Subcutaneous adipose tissue (tissue), 4 donors: Measurements from ENCODE around the gene STEAP2. TPM values are rescaled to one million over a fixed set of nuclear protein-coding genes. Genes with fewer than 3 reads are reported as not detected.

Experiments used
- total RNA-seq, 4 donors: library from RNA; depleted of rRNA; stranded (reverse); fragments of >200 nt; gene quantifications; one replicate each; pipeline ENCODE4 v1.1.0, GENCODE V29; 2016
- TF ChIP-seq, protein P1 (sequence below): fragments of 450-650 bp; IDR thresholded peaks from one replicate; pipeline ENCODE4 v1.5.1; 2016; ENCODE audit warnings: low read depth, mild to moderate bottlenecking, control low read depth, antibody characterized with exemption, moderate library complexity

Gene STEAP2
- total RNA-seq, 4 donors from 2014 or later, result 10.5 to 21.2 (median 17.1) TPM

- TF ChIP-seq, protein P1, sequence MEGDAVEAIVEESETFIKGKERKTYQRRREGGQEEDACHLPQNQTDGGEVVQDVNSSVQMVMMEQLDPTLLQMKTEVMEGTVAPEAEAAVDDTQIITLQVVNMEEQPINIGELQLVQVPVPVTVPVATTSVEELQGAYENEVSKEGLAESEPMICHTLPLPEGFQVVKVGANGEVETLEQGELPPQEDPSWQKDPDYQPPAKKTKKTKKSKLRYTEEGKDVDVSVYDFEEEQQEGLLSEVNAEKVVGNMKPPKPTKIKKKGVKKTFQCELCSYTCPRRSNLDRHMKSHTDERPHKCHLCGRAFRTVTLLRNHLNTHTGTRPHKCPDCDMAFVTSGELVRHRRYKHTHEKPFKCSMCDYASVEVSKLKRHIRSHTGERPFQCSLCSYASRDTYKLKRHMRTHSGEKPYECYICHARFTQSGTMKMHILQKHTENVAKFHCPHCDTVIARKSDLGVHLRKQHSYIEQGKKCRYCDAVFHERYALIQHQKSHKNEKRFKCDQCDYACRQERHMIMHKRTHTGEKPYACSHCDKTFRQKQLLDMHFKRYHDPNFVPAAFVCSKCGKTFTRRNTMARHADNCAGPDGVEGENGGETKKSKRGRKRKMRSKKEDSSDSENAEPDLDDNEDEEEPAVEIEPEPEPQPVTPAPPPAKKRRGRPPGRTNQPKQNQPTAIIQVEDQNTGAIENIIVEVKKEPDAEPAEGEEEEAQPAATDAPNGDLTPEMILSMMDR, result no peak
Measured at GRCh38 chr7:90194911-90195809, 16.4 kb upstream of the STEAP2 start.

GRCh38 chr7:90201500-90202195 lies 9.9 kb upstream of the STEAP2 start:
- TF ChIP-seq, protein P1, result no peak

- TF ChIP-seq, protein P1, result no peak
Measured at GRCh38 chr7:90207956-90208355, 3.6 kb upstream of the STEAP2 start.

DNA sequence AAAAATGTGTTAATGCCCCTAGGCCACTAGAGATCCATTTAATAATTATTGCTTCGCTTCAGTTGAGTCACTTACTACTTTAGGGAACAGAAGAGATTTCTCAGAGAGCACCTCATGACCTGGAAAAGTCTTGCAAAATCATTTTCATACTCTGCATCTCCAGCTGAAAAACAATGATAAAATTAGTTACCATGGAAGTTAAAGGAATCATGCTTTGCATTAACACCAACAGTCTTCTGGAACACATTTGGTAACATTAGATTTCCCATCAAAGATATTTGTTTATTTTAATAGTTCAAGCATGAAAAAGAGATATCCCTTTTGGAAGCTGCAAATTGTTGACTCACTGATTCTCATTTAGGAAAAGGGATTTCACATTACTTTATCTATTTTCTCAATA lies 1.8 kb upstream of the STEAP2 start:
- TF ChIP-seq, protein P1, result no peak

DNA sequence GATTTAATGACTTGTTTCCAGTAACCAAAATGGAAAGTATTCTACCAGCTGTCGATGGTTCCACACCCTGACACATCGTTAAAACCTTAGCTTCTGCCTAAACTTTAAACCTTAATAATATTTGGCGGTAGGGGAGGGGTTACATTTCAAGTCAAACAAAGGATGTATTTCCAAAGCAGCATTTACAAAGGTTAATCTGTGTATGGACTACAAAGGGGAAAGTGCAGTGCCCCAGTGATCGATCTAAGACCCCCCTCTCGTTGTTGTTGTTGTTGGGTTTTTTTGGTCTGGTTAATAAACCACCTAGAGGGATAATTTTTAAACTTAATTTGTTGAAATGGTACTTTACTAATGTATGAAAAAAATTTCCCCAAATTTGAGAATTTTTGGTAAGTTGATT lies 1.1 kb upstream of the STEAP2 start:
- TF ChIP-seq, protein P1, result no peak

DNA sequence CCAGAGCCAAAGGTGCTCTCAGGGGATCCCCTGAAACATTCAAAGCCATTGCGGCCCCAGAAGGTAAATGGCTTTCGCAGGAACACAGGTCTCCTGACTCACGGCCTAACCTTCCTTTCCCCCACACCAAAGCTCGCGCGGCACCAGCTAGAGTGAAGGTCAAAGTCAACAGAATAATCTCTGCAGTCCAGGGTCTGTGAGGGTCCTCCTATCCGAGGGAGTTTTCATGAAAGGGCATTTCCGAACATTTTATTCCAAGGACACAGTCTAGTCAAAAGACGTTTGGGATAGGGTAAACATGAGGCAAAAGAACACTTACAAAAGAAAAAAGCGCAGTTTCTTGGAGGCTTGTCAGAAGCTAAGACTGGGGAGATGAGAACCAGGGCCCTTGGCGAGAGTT lies 559 bp upstream of the STEAP2 start:
- TF ChIP-seq, protein P1, result no peak

- TF ChIP-seq, protein P1, result no peak
Measured at GRCh38 chr7:90212149-90212495, 582 bp downstream of the STEAP2 start.
